Stimulated activated CD4-positive, alpha-beta T cell treated with anti-CD3 and anti-CD28 coated beads, Interleukin-15, amount 100 ng/mL, for 48 hours (primary cell): ENCODE measurements around the gene ASB15.
"Not testable (repeated sequence)": the region's sequence is repeated elsewhere in the genome, so short reads cannot be mapped to it uniquely, and the experiment has no call there.

Source experiments
- DNase-seq, 2 donors: peaks; one replicate each; pipeline ENCODE4 v3.0.0-alpha.2; 2020; ENCODE audit warnings: low read depth in 2 of 2

ASB15 gene

DNA sequence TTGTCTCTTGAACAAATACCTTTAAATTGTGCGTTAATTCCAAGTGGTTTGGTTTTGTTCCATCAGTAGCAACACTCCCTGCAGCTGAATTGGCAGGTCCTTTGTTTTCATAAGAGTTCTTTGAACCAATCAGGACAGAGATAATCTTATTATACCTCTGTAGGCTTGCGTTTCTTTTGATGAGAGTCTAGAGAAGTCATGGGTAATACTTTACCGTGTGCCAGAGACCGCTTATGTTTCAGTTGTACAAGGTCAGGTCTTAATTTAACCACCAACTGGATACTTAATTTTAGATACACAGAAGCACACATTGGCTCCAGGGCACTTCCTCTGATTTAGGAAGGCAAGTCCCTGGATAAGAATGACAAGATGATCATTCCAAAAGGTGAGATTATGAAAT is at the start of gene ASB15:
Gene ASB15, plus strand, starts transcription at position 292 of the 400 bp plus-strand sequence. CDS start 12,682 bp downstream, outside the sequence.
- no peak for DNase-seq

DNA sequence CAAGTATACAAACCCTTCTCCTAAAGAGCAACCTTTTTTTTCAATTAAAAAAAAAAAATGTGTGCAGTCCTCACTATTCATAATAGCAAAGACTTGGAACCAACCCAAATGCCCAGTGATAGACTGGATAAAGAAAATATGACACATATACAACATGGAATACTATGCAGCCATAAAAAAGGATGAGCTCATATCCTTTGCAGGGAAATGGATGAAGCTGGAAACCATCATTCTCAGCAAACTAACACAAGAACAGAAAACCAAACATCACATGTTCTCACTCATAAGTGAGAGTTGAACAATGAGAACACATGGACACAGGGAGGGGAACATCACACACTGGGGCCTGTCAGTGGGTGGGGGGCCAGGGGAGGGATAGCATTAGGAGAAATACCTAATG is 49.5 kb upstream of the ASB15 start:
- not testable (repeated sequence) for DNase-seq

DNA sequence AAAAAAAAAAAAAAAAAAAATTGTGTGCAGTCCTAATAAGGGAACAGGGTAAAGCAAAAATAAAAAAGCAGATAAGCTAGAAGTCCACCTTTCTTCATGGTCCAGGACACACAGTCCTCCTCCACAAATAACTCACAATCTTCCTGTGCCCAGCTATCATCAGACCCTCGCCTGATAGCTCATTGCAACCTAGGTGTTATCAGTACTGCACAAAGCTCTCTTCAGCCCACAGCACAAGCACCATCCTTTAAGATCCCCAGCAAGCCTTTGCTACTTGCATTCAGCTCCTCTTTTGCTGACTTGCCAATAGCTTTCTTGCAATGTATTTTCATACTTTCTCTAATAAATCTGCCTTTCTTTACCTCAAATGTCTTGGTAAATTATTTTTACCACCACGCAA is 49.0 kb upstream of the ASB15 start:
- DNase-seq: no peak

DNA sequence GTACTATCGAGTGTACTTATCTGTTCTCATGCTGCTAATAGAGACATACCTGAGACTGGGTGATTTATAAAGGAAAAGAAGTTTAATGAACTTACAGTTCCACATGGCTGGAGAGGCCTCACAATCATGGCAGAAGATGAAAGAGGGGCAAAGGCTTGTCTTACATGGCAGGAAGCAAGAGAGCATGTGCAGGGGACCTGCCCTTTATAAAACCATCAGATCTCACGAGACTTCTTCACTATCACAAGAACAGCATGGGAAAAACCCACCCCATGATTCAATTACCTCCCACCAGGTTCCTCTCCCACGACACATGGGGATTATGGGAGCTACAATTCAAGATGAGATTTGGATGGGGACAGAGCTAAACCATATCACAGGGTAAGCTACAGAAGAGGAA is 48.5 kb upstream of the ASB15 start:
- no peak for DNase-seq

DNA sequence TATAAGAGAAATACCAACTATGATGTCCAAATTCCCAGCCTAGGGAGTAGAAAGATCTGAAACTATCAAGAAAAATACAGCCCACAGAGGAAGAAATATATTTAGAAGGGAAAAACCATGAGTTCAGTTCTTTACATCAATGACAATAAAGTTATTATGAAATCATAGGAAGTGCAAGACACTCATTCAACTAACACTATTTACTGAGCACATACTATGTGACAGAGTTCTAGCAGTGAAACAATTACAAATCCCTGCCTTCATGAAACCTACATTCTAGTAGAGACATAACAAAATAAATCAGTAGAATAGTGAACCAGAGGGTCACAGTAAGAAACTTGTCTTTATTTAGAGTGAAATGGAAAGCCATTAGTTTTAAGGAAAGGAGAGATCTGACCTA is 46.1 kb upstream of the ASB15 start:
- DNase-seq: no peak

DNA sequence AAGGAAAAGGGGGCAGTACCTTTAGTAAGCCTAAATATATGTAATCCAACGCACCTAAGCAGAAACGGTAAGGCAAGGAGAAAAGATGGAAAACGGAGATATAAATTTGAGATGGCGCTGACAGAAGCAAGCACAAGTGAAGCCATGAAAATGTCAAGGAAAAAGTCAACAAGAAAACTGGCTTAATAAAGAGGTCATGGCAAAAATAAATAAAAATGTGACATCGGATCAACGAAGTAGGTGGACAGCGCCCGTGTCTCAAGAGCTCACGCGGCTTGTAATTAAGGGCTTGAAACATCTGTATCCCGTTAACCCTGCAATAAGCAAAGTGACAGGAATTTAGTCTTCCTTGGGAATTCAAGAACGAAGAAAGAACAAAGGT is 44.6 kb upstream of the ASB15 start:
- DNase-seq: no peak

DNA sequence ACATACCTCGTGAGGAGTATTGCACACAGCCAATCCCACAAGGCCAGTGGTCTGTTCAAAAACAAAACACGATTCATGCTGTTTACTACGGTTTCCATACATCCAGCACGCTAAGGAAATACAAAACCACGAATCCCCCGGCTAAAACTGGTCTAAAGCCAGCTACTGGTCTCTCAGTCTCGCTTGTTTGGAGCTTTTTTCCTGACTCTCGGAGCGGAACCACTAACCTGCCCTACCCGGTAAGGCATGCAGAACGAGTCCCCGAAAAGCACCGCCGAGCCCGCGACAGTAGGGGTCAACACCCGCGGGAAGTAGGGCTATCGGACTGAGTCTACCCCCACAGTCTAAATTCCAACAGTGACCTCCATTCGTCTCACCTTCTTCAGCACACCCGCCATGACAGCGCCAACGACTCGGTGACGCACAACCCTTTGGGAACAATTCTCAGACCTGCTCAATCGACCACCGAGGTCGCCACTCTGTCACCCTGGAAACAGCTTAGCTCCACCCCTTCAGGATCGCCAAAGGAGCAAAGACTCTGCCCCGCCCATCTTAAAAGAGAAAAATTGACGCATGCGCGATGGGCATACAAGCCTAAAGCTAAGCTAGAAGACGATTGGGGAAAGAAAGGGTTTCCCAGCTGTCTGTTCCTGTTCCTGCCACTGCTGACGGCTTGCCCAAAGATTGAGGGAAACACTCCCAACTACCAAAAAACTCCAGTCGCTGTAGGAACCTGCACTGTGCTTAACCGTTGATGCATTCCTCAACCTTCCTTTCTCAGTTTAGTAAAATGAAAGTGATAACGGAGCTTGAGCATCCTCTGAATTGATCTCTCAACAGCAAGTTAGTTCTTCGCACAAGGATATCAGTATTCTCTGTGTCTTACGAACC is 44.0 kb upstream of the ASB15 start, which contains the start of gene NDUFA5:
Gene NDUFA5, minus strand, starts transcription at position 421 of the 891 bp plus-strand sequence. Its CDS starts 23 bp downstream, at position 398.
- DNase-seq: peak; percentile 91 to 95

DNA sequence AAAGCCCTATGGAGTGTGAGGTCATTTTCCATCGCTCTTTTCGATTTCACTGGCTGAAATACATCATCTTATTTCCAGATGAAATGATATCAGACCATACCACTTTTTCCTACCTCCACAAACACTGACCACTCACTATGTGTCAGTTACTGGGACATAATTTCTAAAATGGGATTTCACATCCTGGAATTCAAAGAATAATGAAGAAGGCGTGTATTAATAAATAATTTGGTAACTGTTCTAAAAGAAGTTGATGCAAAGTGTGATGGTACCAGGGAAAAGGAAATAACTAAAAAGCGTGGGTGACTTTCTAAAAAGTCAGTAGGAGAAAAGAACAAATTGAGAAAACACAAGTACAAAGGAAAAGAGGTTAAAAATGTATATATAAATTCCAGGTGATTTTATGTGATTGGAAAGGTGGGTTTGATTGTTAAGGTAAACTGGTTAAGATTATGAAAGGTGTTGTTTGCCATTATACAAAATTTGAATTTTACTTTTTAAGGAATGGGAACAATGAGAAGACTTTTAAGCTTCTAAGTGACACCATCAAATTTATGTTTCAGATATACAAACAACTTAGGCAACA is 43.2 kb upstream of the ASB15 start:
- DNase-seq: no peak

DNA sequence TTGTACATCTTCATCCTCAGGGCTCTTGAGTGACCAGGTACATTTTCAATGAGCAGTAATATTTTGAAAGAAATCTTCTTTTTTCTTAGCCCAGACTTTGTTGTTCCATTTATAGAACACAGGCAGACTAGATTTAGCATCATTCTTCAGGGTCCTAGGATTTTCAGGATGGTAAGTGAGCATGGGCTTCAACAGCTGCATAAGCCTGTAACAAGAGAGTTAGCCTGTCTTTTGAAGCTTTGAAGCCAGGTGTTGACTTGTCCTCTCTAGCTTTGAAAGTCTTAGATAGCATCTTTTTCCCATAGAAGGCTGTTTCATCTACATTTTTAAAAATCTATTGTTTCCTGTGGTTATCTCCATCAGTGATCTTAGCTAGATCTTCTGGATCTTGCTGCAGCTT is 39.5 kb upstream of the ASB15 start:
- DNase-seq: no peak

DNA sequence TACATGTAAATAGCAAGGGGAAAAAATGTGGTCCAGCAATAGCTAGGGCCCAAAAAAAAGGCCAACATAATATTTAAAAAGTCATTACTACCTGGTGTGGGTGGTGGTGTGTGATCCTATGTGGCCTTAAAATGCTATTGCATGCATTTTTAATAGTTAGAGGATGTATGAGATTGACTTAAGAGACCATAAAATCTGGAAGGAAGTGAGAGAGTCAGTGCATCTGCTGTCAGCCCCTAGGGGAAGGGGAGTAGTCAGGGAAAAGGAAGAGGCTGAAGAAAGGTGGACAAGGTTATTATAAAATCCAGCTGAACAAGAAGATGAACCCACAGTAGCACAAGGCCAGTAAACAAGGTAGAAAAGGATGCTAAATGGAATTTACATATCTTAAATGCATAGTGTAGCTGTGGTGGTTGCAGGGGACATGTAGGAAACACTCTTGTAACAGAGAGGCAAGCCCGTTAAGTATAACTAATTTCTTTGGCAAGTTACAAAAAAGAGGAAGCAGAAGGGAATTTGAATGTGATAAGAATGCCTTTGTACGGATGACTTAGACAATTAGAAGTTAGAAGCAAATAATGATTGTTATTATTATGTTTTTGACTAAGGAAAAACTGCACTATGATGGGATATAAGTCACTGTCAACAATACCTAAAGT is 32.1 kb upstream of the ASB15 start:
- no peak for DNase-seq

DNA sequence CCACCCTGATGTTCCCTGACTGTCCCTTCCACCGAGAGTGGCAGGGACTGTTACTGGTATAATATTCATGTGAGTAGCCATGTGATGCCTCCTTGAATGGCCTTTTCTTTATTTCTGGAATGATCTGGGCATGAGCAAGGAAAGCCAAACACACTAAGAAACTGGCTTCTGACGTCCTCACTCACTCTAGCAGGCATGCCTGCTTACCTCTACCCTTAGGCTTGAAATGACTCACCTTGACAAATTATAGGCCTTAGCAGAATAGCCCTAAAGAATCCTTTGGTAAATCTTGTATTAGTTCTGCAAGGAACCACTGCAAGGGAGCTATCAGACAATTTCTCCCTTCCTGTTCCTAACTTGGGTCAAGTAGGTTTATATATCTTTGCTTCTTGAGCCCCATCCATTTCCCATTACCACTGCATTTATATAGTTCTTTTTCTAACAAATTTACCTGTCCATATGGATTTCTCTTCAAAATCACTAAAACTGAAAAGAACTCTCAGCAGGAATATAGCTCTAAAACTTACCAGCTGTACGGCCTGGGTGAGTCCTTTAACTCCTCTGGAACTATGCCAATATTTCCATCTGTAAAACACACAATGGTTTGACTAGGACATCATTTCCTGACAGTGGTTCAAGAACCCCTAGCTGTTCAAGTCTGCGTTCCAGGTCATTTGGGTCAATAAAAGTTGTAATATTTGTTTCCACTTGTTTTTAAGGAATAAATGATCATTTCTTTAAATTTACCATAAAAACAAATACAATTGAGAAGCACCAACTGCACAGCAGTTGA is 31.0 kb upstream of the ASB15 start:
- no peak for DNase-seq

DNA sequence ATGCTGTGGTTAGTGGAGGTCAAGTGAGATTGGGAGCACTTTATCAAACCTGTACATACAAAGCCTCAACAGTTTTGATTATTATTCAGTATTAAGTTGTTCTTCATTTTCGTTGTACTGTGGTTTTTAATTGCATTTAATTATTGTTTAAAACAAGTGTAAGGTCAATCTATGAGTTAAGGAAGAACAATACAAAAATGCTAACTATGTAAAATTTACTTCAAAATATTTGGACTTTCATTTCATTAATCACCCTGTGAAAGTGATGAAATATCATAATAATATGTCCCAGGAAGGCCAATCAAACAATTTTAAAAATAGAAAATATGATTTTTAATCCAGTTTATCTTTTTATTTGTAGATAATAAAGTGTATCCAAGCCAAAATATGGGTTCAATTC is 30.4 kb upstream of the ASB15 start:
- no peak for DNase-seq

DNA sequence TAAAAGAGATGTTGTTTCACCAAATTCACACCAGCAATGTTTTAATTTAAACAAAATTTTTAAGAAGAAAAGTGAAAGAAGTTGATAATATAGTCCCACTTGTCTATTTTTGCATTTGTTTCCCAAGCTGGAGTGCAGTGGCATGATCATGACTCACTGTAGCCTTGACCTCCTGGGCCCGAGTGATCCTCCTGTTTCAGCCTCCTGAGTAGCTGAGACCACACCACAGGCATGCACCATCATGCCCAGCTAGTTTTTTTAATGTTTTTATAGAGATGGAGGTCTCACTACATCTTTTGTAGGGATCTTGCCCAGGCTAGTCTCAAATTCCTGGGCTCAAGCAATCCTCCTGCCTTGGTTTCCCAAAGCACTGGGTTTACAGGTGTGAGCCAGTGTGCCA is 29.9 kb upstream of the ASB15 start:
- no peak for DNase-seq

DNA sequence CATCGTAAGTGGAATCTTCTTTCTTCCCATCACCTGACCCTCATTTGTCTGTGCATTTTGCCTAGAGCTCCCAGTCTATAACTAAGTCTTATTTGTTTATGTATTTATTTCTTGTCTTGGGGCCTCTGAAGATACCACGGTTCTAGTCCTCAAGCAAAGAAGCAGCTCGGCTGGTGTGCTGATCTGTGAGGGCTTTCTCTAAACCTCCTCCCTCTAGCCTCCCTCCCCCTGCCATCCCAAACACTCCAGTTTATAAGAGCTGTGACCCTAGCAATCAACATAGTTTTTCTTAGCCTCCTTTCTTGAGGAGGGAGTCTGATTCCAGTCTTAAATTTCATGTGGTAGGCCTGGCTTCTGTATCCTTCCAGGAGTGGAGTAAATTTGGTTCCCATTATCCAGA is 28.3 kb upstream of the ASB15 start:
- DNase-seq: no peak

DNA sequence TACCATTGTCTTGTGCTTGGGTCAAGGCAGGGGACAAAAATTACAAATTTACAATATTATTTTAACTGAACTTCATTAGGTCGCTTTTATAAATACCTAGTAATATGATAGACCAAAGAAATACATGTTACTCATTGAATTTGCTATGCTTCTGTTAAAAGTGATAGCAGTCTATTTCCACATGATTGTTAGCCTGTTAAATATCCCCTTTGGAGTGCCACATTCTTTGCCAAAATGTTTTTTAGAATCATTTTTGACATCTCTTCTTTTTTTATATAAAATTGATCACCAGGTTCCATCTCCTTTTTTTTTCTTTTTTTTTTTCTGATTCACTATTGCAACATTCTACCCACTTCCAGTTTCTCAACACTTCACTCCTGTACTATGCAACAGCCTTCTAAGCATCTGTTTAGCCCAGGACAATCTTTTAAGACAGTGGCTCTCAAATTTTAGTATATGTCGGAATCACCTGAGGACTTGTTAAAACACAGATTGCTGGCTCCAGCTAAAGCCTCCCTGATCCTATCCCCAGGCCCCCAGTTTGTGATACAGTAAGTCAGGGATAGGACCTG is 27.6 kb upstream of the ASB15 start:
- DNase-seq: no peak

DNA sequence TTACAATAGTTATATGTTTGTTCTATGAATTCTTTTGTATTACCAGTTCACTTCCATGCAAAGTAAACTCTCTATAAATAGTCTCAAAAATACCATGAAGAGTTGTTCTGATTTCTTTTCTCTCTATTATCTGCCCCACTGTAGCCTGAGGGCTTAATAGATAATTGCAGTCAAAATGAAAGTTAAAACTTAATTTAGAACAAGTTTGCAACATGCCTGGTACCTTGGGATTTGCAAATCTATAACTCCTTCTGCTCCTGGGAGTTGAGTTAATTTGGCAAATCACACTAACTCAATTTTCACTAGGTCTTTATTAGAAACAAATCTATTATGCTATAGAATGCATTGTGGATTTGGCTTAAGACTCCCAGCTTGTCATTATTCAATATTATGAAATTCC is 22.2 kb upstream of the ASB15 start:
- no peak for DNase-seq

DNA sequence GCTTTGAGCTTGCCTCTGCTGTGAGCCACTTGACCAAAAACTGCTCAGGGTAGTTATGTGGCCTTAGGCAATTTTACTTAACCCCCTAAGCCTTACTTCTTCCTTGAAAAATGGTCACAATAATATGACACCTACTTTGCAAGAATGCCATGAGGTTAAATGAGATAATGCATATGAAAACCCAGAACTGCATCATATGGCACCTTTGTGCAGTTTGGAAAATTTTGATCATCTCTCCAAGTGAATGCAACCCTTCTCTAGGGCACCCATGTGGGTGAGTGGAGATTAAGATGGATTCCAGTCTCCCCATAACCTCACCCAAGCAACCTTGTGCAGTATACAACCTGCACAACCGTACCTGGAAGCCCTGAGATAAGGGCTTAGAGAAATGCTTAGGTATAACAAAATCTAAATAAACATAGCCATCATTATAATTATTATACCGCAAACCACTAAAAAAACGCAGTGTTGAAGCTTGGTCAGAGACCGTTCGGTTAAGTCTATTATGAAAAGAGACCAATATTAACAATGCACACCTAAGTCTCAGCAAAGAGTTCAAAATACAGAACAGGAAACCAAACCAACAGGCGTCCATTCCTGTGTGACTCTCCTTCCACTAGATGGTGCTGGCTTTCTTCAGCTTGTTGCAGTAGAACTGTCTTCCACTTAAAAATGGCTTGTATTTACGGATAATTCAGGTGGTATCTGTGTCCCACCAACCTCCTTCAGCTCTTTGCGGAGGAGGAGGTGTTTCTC is 21.0 kb upstream of the ASB15 start:
- no peak for DNase-seq

DNA sequence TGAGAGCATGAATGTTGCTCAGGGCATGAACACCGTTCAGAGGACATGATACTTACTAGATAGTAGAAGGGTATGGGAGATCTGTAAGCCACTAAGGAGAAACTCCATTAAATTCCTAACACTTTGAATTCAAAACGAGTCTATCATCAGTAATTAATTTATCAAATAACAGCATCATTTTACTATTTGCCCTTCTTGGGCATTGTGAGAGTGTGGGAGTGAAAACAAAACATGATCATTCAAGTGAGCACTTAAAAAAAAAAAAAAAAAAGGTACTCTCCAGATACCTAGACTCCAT is 20.5 kb upstream of the ASB15 start:
- DNase-seq: no peak

DNA sequence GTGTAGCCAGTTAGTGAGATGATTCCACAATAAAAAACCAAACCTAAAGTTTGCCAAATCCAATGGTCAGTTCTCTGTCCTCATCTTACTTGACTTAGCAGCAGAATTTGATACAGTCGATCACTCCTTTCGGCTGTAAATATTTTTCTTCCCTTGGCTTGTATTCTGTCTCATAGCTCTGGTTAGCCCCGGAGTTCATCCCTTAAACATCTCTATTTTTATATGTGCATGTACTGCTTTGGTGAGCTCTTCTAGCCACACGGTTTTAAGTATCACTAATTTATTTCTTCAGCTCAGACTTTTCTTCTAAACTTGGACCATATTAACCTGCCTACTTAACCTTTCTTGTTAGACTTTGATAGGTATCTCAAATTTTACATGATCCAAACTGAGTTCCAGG is 17.8 kb upstream of the ASB15 start:
- DNase-seq: no peak

DNA sequence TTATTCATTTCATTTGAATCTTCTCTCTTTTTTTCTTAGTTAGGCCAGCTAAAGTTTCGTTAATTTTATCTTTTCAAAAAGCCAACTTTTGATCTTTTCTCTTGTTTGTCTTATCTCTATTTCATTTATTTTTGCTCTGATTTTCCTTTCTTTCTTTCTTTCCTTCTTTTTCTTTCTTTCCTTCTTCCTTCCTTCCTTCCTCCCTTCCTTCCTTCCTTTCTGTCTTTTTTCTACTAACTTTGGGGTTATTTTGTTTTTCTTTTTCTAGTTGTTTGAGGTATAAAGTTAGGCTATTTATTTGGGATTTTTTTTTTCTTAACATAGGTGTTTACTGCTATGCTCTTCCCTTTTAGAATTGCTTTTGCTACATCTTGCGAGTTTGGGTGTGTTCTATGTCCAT is 13.2 kb upstream of the ASB15 start:
- no peak for DNase-seq

DNA sequence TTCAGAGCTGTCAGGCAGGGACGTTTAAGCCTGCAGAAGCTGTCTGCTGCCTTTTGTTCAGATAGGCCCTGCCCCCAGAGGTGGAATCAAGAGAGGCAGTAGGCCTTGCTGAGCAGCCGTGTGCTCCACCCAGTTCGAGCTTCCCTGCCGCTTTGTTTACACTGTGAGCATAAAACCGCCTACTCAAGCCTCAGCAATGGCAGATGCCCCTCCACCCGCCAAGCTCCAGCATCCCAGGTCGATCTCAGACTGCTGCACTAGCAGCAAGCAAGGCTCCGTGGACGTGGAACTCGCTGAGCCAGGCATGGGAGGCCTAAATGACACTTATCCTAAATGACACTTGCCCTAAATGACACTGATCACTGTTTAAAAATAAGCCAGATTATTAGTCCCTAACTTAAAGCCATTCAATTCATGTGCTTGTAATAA is 6.8 kb upstream of the ASB15 start:
- no peak for DNase-seq
